GM12878 (cell line): ENCODE results near the gene UNCX.

Source experiments
- CHD2 ChIP-seq: IDR thresholded peaks from 2 replicates; pipeline ENCODE4 v1.6.1; 2011; ENCODE audit warnings: low read depth, low read length, improper control_type of control experiment, borderline replicate concordance
- CTCF ChIP-seq, 3 experiments: IDR thresholded peaks in 2 of 3; conservative IDR thresholded peaks in 1 of 3; 2 replicates each; pipeline ENCODE4 v1.5.1; 2011; ENCODE audit warnings: low read depth in 3 of 3, low read length in 3 of 3, mild to moderate bottlenecking in 3 of 3, control low read depth in 2 of 3, moderate library complexity in 2 of 3, inconsistent platforms in 1 of 3, mixed read lengths in 1 of 3; ENCODE audit not compliant: control insufficient read depth in 2 of 3, insufficient read depth in 1 of 3; ENCODE audit errors: extremely low read depth in 1 of 3
- MYC ChIP-seq: IDR thresholded peaks from 2 replicates; pipeline ENCODE4 v1.6.1; 2011; ENCODE audit warnings: mild to moderate bottlenecking, low read length, moderate library complexity, inconsistent platforms; ENCODE audit not compliant: insufficient read depth, insufficient replicate concordance, insufficient read length, severe bottlenecking
- POLR2A ChIP-seq: IDR thresholded peaks from 2 replicates; pipeline ENCODE4 v1.6.1; 2011; ENCODE audit warnings: low read depth, mild to moderate bottlenecking, low read length
- RBBP5 ChIP-seq: fragments of 200-600 bp; sonication (generic); conservative IDR thresholded peaks from 2 replicates; pipeline ENCODE4 v1.6.1; 2016
- SIN3A ChIP-seq: IDR thresholded peaks from 2 replicates; pipeline ENCODE4 v1.6.1; 2012; ENCODE audit warnings: low read depth, low read length, improper control_type of control experiment
- SPI1 ChIP-seq: IDR thresholded peaks from 2 replicates; pipeline ENCODE4 v1.6.1; 2011; ENCODE audit warnings: low read depth, mild to moderate bottlenecking, low read length, moderate library complexity, borderline replicate concordance; ENCODE audit not compliant: insufficient read depth
- YY1 ChIP-seq: IDR thresholded peaks from 2 replicates; pipeline ENCODE4 v1.6.1; 2011; ENCODE audit warnings: low read depth, mild to moderate bottlenecking, low read length
- ZBTB40 ChIP-seq: fragments of 450-650 bp; IDR thresholded peaks from 2 replicates; pipeline ENCODE4 v1.6.1; 2016; ENCODE audit warnings: mild to moderate bottlenecking, moderate library complexity, borderline replicate concordance

GRCh38 chr7:1234881-1235500, 2.3 kb downstream of the UNCX start:
- no peak for TF ChIP-seq ZBTB40
- no peak for TF ChIP-seq SPI1
- no peak for TF ChIP-seq RBBP5
- no peak for TF ChIP-seq MYC
- no peak for TF ChIP-seq SIN3A
- TF ChIP-seq POLR2A, result no peak
- TF ChIP-seq YY1, result no peak
- TF ChIP-seq CTCF (IDR thresholded peaks at IDR 0.05 in 2 of 3, conservative IDR thresholded peaks at IDR 0.05 in 1 of 3; ENCODE audit: control insufficient read depth in 2 of 3, extremely low read depth in 1 of 3, insufficient read depth in 1 of 3, low read depth in 3 of 3, low read length in 3 of 3), result no peak
- no peak for TF ChIP-seq CHD2
